ENCODE measurements around the gene ROBO1. TPM values are rescaled to one million over a fixed set of nuclear protein-coding genes. Genes with fewer than 3 reads are reported as not detected.

Gene ROBO1
- total and polyA plus RNA-seq, 2 donors (not counting 1 experiment from before 2014, with no cell fraction given), result 0.27 to 3.2 TPM

GRCh38 chr3:78698431-78698830 lies 1069.4 kb downstream of the ROBO1 start:
- Histone ChIP-seq H3K79me2 (ENCODE audit: control insufficient read depth, insufficient read depth, low read length) (no peaks in the 10 kb centered on the region), H3K27me3 (replicated peaks in 1 of 4; ENCODE audit: control extremely low read depth in 1 of 4, control insufficient read depth in 3 of 4, insufficient read depth in 4 of 4, low read length in 3 of 4) (no peaks in the 10 kb centered on the region), H3K9ac (ENCODE audit: low read length) (no peak overlapping the region), H3K36me3 (replicated peaks in 1 of 2; ENCODE audit: control extremely low read depth in 1 of 2, control insufficient read depth in 1 of 2, extremely low read depth in 1 of 2, insufficient read depth in 2 of 2, low read length in 1 of 2) (no peaks in the 10 kb centered on the region), H3K4me2 (replicated peaks; ENCODE audit: low read depth, low read length, poor library complexity, severe bottlenecking) (no peak overlapping the region), H3K4me3 (ENCODE audit: control extremely low read depth in 1 of 5, extremely low read depth in 1 of 5, insufficient read depth in 1 of 5, low read depth in 2 of 5, low read length in 4 of 5) (no peak overlapping the region), H3K27ac (ENCODE audit: low read length in 2 of 2) (no peak overlapping the region), H4K20me1 (ENCODE audit: control insufficient read depth, insufficient read depth, low read length, poor library complexity, severe bottlenecking) (no peaks in the 10 kb centered on the region), H3K4me1 (ENCODE audit: control insufficient read depth in 2 of 2, insufficient read depth in 2 of 2, low read length in 2 of 2) (no peaks in the 10 kb centered on the region), H2AFZ (ENCODE audit: insufficient read depth, low read depth, low read length, poor library complexity, severe bottlenecking) (no peak overlapping the region), H3K9me3 (ENCODE audit: control extremely low read depth in 1 of 3, control insufficient read depth in 2 of 3, insufficient read depth in 1 of 3, low read length in 2 of 3) (no peaks in the 10 kb centered on the region)
- H3K4me1 Mint-ChIP-seq, result no peaks in the 10 kb centered on the region
- ChIA-PET POLR2A (no interaction called here), CTCF (no interaction called here)
- no peaks in the 10 kb centered on the region for H3K9me3 Mint-ChIP-seq (ENCODE audit: insufficient read depth)
- H3K4me3 Mint-ChIP-seq, result no peak overlapping the region
- intact Hi-C loops (cut with micrococcal nuclease), result no loop called here
- no peak overlapping the region for H3K27ac Mint-ChIP-seq
- H3K27me3 Mint-ChIP-seq, result no peaks in the 10 kb centered on the region
- TF ChIP-seq EZH2 (IDR thresholded peaks at IDR 0.05; ENCODE audit: borderline replicate concordance, insufficient read depth, low read depth, low read length, poor library complexity, severe bottlenecking), result no peak
- no peak for TF ChIP-seq CTCF (IDR thresholded peaks at IDR 0.05)
- no peak for ATAC-seq (ENCODE audit: low read depth)
- DNase-seq, result no peak
- 100% methylated on average over 1 of the region's 1 CpG for WGBS (ENCODE audit: insufficient coverage)

- no peaks in the 10 kb centered on the region for H3K27me3 ChIP-seq (replicated peaks in 1 of 4; ENCODE audit: control extremely low read depth in 1 of 4, control insufficient read depth in 3 of 4, insufficient read depth in 4 of 4, low read length in 3 of 4)
- WGBS (ENCODE audit: insufficient coverage), result no CpG with 5 or more reads among the region's 5 CpGs
- ChIA-PET CTCF (no interaction called here), POLR2A (no interaction called here)
- no peak overlapping the region for H3K4me3 Mint-ChIP-seq
- intact Hi-C loops (cut with micrococcal nuclease), result no loop called here
- ATAC-seq (ENCODE audit: low read depth) (no peak), DNase-seq (no peak)
- H3K27ac Mint-ChIP-seq, result no peak overlapping the region
- H3K9ac ChIP-seq (ENCODE audit: low read length), result no peak overlapping the region
- H3K27me3 Mint-ChIP-seq, result no peaks in the 10 kb centered on the region
- H3K4me3 ChIP-seq (ENCODE audit: control extremely low read depth in 1 of 5, extremely low read depth in 1 of 5, insufficient read depth in 1 of 5, low read depth in 2 of 5, low read length in 4 of 5), result no peak overlapping the region
- no peaks in the 10 kb centered on the region for H3K4me1 Mint-ChIP-seq
- no peaks in the 10 kb centered on the region for H3K4me1 ChIP-seq (ENCODE audit: control insufficient read depth in 2 of 2, insufficient read depth in 2 of 2, low read length in 2 of 2)
- H3K36me3 ChIP-seq (replicated peaks in 1 of 2; ENCODE audit: control extremely low read depth in 1 of 2, control insufficient read depth in 1 of 2, extremely low read depth in 1 of 2, insufficient read depth in 2 of 2, low read length in 1 of 2), result no peaks in the 10 kb centered on the region
- H2AFZ ChIP-seq (ENCODE audit: insufficient read depth, low read depth, low read length, poor library complexity, severe bottlenecking), result no peak overlapping the region
- H3K9me3 Mint-ChIP-seq (ENCODE audit: insufficient read depth), result no peaks in the 10 kb centered on the region
- no peak overlapping the region for H3K27ac ChIP-seq (ENCODE audit: low read length in 2 of 2)
- H4K20me1 ChIP-seq (ENCODE audit: control insufficient read depth, insufficient read depth, low read length, poor library complexity, severe bottlenecking), result no peaks in the 10 kb centered on the region
- H3K4me2 ChIP-seq (replicated peaks; ENCODE audit: low read depth, low read length, poor library complexity, severe bottlenecking), result no peak overlapping the region
- H3K79me2 ChIP-seq (ENCODE audit: control insufficient read depth, insufficient read depth, low read length), result no peaks in the 10 kb centered on the region
- TF ChIP-seq CTCF (IDR thresholded peaks at IDR 0.05), result no peak
- TF ChIP-seq EZH2 (IDR thresholded peaks at IDR 0.05; ENCODE audit: borderline replicate concordance, insufficient read depth, low read depth, low read length, poor library complexity, severe bottlenecking), result no peak
- H3K9me3 ChIP-seq (ENCODE audit: control extremely low read depth in 1 of 3, control insufficient read depth in 2 of 3, insufficient read depth in 1 of 3, low read length in 2 of 3), result no peaks in the 10 kb centered on the region
Measured at GRCh38 chr3:78697426-78697825, 1070.4 kb downstream of the ROBO1 start.

All from B cell (primary cell).